K562 (cell line): ENCODE data around the gene IMP4. TPM values are rescaled to one million over a fixed set of nuclear protein-coding genes. Genes with fewer than 3 reads are reported as not detected.
A peak's percentile ranks its signal among the peaks of the same experiment; 100 is the strongest.

Experiments
- ADNP ChIP-seq: fragments of 200-800 bp; sonication (Bioruptor generic); IDR thresholded peaks from 2 replicates; pipeline ENCODE4 v1.6.1; 2016; ENCODE audit warnings: missing genetic modification characterization, missing compliant biosample characterization
- BMI1 ChIP-seq: fragments of 150-350 bp; IDR thresholded peaks from 2 replicates; pipeline ENCODE4 v1.6.1; 2014; ENCODE audit warnings: low read length
- CCAR2 ChIP-seq: fragments of 200-400 bp; formaldehyde crosslinking; IDR thresholded peaks from 2 replicates; pipeline ENCODE4 v1.6.1; 2017; ENCODE audit warnings: mild to moderate bottlenecking, low read depth, low read length
- CTBP1 ChIP-seq: fragments of 450-650 bp; IDR thresholded peaks from 2 replicates; pipeline ENCODE4 v1.6.1; 2016; ENCODE audit warnings: borderline replicate concordance
- ETV6 ChIP-seq, 3 experiments: fragments of 150-350 bp in 1 of 3; sonication (generic) in 1 of 3; formaldehyde crosslinking in 1 of 3; IDR thresholded peaks; 2 replicates each; pipeline versions ENCODE4 v1.6.1 to v1.8.0; 2014 to 2022; ENCODE audit warnings: borderline replicate concordance in 2 of 3, low read depth in 2 of 3, antibody characterized with exemption in 1 of 3, low read length in 1 of 3, mild to moderate bottlenecking in 1 of 3, missing genetic modification reagents in 1 of 3
- GTF2E2 ChIP-seq: fragments of 200-800 bp; sonication (Bioruptor generic); IDR thresholded peaks from 2 replicates; pipeline ENCODE4 v1.6.1; 2016; ENCODE audit warnings: missing genetic modification characterization, missing compliant biosample characterization
- LEF1 ChIP-seq: fragments of 450-650 bp; IDR thresholded peaks from 2 replicates; pipeline ENCODE4 v1.6.1; 2016; ENCODE audit warnings: mild to moderate bottlenecking
- MAFF ChIP-seq: IDR thresholded peaks from 2 replicates; pipeline ENCODE4 v1.6.1; 2012; ENCODE audit warnings: low read length, improper control_type of control experiment
- NELFE ChIP-seq: IDR thresholded peaks from 2 replicates; pipeline ENCODE4 v1.6.1; 2011; ENCODE audit warnings: mild to moderate bottlenecking; ENCODE audit not compliant: insufficient read depth, insufficient read length
- NFIX ChIP-seq: fragments of 250-450 bp; sonication (Bioruptor Pico); IDR thresholded peaks from 2 replicates; pipeline ENCODE4 v1.4.0; 2020; ENCODE audit warnings: low read depth, mild to moderate bottlenecking, moderate library complexity
- PML ChIP-seq: IDR thresholded peaks from 2 replicates; pipeline ENCODE4 v1.6.1; 2012; ENCODE audit warnings: low read length, inconsistent platforms
- POLR2A ChIP-seq: fragments of 450-650 bp; conservative IDR thresholded peaks from 2 replicates; pipeline ENCODE4 v1.6.1; 2016
- POLR3A ChIP-seq: IDR thresholded peaks from 2 replicates; pipeline ENCODE4 v1.6.1; 2011; ENCODE audit warnings: borderline replicate concordance, mild to moderate bottlenecking, moderate library complexity; ENCODE audit not compliant: insufficient read length, insufficient read depth; ENCODE audit errors: extremely low read depth
- SREBF1 ChIP-seq: fragments of 150-350 bp; IDR thresholded peaks from 2 replicates; pipeline ENCODE4 v1.6.1; 2014; ENCODE audit warnings: antibody characterized with exemption, low read depth, low read length, borderline replicate concordance
- SRSF9 ChIP-seq: fragments of 200-400 bp; formaldehyde crosslinking; IDR thresholded peaks from 2 replicates; pipeline ENCODE4 v1.6.1; 2017; ENCODE audit warnings: low read depth, low read length, borderline replicate concordance
- TCF7L2 ChIP-seq: fragments of 150-350 bp; IDR thresholded peaks from 2 replicates; pipeline ENCODE4 v1.6.1; 2016; ENCODE audit warnings: low read depth, mild to moderate bottlenecking, low read length, moderate library complexity
- ZNF175 ChIP-seq: fragments of 200-800 bp; sonication (Bioruptor generic); IDR thresholded peaks from 2 replicates; pipeline ENCODE4 v1.6.1; 2016; ENCODE audit warnings: low read depth, mild to moderate bottlenecking, missing genetic modification characterization, missing compliant biosample characterization
- ZNF239 ChIP-seq: fragments of 250-450 bp; sonication (Bioruptor Pico); IDR thresholded peaks from 2 replicates; pipeline ENCODE4 v1.4.0; 2020; ENCODE audit warnings: mild to moderate bottlenecking
- ZNF584 ChIP-seq: fragments of 200-800 bp; sonication (Bioruptor generic); IDR thresholded peaks from 2 replicates; pipeline ENCODE4 v1.6.1; 2016; ENCODE audit warnings: low read depth, mild to moderate bottlenecking, missing genetic modification characterization, missing compliant biosample characterization
- ZSCAN32 ChIP-seq: fragments of 450-650 bp; formaldehyde crosslinking; IDR thresholded peaks from 2 replicates; pipeline ENCODE4 v1.4.0; 2020; ENCODE audit warnings: mild to moderate bottlenecking, moderate library complexity
- polyA plus RNA-seq, 8 experiments: library from polyadenylated mRNA; depleted of rRNA in 4 of 8; stranded (reverse) in 5 of 8; unstranded in 3 of 8; fragments of >200 nt; fragmentation: Nextera tagmentation in 2 of 8; fragmentation: Illumina TruSeq in 1 of 8; extraction: Ambion mirVana in 2 of 8; extraction: Trizol in 1 of 8; gene quantifications; 2 replicates each; pipeline versions ENCODE4 v1.2.1 to v1.2.3, GENCODE V29; 2011 to 2014; ENCODE audit warnings: inconsistent platforms in 1 of 8, missing spikeins in 1 of 8
- total RNA-seq, 7 experiments: library from RNA; depleted of rRNA in 6 of 7; stranded (reverse); fragments of >200 nt in 6 of 7; fragmentation: Illumina TruSeq in 2 of 7; extraction: Trizol in 2 of 7; gene quantifications; 2 replicates each; pipeline versions ENCODE4 v1.2.1 to v1.2.3, GENCODE V29; 2011 to 2021; ENCODE audit warnings: low replicate concordance in 1 of 7
- TF ChIP-seq, protein P1 (sequence below): fragments of 250-450 bp; sonication (Bioruptor Pico); IDR thresholded peaks from 2 replicates; pipeline ENCODE4 v1.4.0; 2020; ENCODE audit warnings: mild to moderate bottlenecking, moderate library complexity, borderline replicate concordance
- TF ChIP-seq, protein P2 (sequence below): fragments of 250-450 bp; sonication (Bioruptor Pico); IDR thresholded peaks from 2 replicates; pipeline ENCODE4 v1.6.1; 2021; ENCODE audit warnings: mild to moderate bottlenecking
- TF ChIP-seq, protein P3 (sequence below): sonication (generic); formaldehyde crosslinking; IDR thresholded peaks from 2 replicates; pipeline ENCODE4 v1.9.0; 2022; ENCODE audit warnings: mild to moderate bottlenecking, missing genetic modification reagents
- TF ChIP-seq, protein P4 (sequence below): fragments of 250-450 bp; sonication (Bioruptor Pico); IDR thresholded peaks from 2 replicates; pipeline ENCODE4 v1.4.0; 2020; ENCODE audit warnings: borderline replicate concordance

The IMP4 gene
- total and polyA plus RNA-seq, 9 of the 15 experiments (the other 6 are each of a cell fraction or from before 2014, with no cell fraction given): 35.4 to 209 (median 100.0) TPM

DNA sequence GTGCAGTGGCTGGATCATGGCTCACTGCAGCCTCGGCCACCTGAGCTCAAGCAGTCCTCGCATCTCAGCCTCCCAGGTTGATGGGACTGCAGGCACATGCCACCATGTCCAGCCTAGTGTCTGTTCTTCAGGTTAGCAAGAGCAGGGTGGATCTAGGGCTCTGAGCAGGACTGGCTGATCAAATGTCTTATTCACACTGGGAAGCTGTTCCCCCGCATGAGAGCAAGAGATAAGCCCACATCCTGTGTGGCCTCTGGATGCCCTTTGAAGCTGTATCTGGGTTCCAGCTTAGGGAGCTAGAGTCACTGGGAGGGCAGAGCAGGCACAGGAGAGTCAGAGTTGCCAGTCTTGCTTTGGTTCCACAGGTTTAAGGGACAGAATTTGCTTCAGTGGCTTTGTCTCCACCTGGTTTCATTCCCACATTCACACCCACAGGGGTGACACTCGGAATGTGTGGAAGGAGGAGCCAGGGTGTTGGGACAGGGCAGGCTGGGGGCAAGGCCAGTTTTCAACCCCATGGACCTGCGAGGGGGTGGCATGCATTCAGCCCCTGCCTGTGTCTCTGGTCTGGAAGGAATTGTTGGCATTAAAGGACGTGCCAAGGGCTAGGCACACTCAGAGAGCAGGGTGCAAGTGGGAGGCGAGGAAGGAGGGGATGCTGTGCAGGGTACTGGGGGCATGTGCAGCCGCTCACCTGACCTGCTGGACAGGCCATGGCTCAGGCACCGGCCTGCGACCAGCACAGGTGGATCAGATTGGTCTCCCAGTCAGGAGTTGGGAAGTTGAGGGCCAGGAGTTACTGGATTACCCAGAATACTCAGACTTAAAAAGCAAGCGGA, 37.6 kb downstream of the IMP4 start (continued):
- TF ChIP-seq, protein P1, sequence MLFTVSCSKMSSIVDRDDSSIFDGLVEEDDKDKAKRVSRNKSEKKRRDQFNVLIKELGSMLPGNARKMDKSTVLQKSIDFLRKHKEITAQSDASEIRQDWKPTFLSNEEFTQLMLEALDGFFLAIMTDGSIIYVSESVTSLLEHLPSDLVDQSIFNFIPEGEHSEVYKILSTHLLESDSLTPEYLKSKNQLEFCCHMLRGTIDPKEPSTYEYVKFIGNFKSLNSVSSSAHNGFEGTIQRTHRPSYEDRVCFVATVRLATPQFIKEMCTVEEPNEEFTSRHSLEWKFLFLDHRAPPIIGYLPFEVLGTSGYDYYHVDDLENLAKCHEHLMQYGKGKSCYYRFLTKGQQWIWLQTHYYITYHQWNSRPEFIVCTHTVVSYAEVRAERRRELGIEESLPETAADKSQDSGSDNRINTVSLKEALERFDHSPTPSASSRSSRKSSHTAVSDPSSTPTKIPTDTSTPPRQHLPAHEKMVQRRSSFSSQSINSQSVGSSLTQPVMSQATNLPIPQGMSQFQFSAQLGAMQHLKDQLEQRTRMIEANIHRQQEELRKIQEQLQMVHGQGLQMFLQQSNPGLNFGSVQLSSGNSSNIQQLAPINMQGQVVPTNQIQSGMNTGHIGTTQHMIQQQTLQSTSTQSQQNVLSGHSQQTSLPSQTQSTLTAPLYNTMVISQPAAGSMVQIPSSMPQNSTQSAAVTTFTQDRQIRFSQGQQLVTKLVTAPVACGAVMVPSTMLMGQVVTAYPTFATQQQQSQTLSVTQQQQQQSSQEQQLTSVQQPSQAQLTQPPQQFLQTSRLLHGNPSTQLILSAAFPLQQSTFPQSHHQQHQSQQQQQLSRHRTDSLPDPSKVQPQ (CRISPR knock-in tag): no peak
- TF ChIP-seq POLR3A (no peak), TCF7L2 (no peak), ZSCAN32 (CRISPR knock-in tag) (no peak), NELFE (no peak), ETV6 (IDR thresholded peaks at IDR 0.05; ENCODE audit: borderline replicate concordance in 1 of 2, low read depth in 2 of 2, low read length in 1 of 2) (no peak), ETV6 (CRISPR knock-in tag; IDR thresholded peaks at IDR 0.05; ENCODE audit: borderline replicate concordance) (no peak), PML (peak; percentile 50), CTBP1 (peak; percentile 85), POLR2A (no peak), ZNF175 (peak; percentile 64; the same call in 1 of the 2 replicates), ZNF239 (CRISPR knock-in tag) (peak; percentile 78), MAFF (no peak), SREBF1 (no peak), SRSF9 (no peak), CCAR2 (no peak), NFIX (CRISPR knock-in tag) (no peak), BMI1 (no peak), ADNP (tag) (no peak), GTF2E2 (tag) (no peak), LEF1 (peak; percentile 91), ZNF584 (CRISPR knock-in tag) (peak; percentile 44; the same call in 1 of the 2 replicates)
- TF ChIP-seq, protein P2, sequence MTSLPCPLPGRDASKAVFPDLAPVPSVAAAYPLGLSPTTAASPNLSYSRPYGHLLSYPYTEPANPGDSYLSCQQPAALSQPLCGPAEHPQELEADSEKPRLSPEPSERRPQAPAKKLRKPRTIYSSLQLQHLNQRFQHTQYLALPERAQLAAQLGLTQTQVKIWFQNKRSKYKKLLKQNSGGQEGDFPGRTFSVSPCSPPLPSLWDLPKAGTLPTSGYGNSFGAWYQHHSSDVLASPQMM: no peak
- TF ChIP-seq, protein P3, sequence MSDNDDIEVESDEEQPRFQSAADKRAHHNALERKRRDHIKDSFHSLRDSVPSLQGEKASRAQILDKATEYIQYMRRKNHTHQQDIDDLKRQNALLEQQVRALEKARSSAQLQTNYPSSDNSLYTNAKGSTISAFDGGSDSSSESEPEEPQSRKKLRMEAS (CRISPR knock-in tag): peak; percentile 63
- TF ChIP-seq, protein P4, sequence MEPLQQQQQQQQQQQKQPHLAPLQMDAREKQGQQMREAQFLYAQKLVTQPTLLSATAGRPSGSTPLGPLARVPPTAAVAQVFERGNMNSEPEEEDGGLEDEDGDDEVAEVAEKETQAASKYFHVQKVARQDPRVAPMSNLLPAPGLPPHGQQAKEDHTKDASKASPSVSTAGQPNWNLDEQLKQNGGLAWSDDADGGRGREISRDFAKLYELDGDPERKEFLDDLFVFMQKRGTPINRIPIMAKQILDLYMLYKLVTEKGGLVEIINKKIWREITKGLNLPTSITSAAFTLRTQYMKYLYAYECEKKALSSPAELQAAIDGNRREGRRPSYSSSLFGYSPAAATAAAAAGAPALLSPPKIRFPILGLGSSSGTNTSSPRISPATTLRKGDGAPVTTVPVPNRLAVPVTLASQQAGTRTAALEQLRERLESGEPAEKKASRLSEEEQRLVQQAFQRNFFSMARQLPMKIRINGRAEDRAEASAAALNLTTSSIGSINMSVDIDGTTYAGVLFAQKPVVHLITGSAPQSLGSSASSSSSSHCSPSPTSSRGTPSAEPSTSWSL: no peak
